ENCODE measurements around the gene CD9.

DNA sequence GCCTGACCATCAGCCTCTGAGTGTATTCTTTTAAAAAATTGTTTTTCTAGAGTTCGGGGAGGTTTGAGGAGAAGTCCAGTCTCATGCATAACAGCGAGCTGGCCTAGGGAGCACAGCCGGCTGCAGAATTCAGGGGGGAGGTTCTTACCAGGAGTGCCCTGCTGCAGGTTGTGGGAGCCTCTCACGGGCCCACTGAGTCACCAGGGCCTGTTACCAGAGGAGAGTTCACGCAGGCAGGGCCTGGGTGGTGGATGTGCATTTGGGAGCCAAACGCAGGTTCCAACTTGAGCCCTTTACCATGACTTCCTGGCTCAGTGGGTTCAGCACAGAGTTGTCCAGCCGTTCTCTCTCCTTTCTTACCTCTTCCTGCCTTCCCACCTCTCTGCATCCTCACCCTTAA, 14.4 kb downstream of the CD9 start:
- no peak for TF ChIP-seq POLR2AphosphoS5 (IDR thresholded peaks at IDR 0.05; ENCODE audit: low read depth, low read length)
- TF ChIP-seq TAF1 (IDR thresholded peaks at IDR 0.05; ENCODE audit: low read depth, low read length) = no peak
